NCI-H748 treated with DMSO at 0.1 percent for 48 hours (cell line): ENCODE results near the gene CPLX4.
"Not testable (repeated sequence)": the region's sequence is repeated elsewhere in the genome, so short reads cannot be mapped to it uniquely, and the experiment has no call there.

ENCODE experiments used
- DNase-seq: peaks from one replicate; lab custom pipeline; 2025; lab: John Stamatoyannopoulos, UW

Gene CPLX4

GRCh38 chr18:59269563-59270119, 48.8 kb downstream of the CPLX4 start:
- DNase-seq, result no peak

GRCh38 chr18:59268721-59269562, 49.5 kb downstream of the CPLX4 start:
- DNase-seq, result peak; percentile 72

GRCh38 chr18:59268127-59268720, 50.2 kb downstream of the CPLX4 start:
- DNase-seq, result no peak

- no peak for DNase-seq
These were observed 50.8 kb downstream of the CPLX4 start for GRCh38 chr18:59267503-59268126.

- no peak for DNase-seq
These were observed 51.5 kb downstream of the CPLX4 start for GRCh38 chr18:59266886-59267502.

- no peak for DNase-seq
These were observed 52.0 kb downstream of the CPLX4 start for GRCh38 chr18:59266459-59266858.

GRCh38 chr18:59265974-59266369, 52.5 kb downstream of the CPLX4 start:
- DNase-seq, result no peak

- DNase-seq, result peak; percentile 12
These were observed 53.0 kb downstream of the CPLX4 start for GRCh38 chr18:59265246-59265973.

GRCh38 chr18:59264651-59265245, 53.7 kb downstream of the CPLX4 start:
- no peak for DNase-seq

GRCh38 chr18:59264121-59264571, 54.3 kb downstream of the CPLX4 start:
- no peak for DNase-seq

- DNase-seq, result no peak
These were observed 54.8 kb downstream of the CPLX4 start for GRCh38 chr18:59263661-59264060.

GRCh38 chr18:59262243-59262642, 56.2 kb downstream of the CPLX4 start:
- DNase-seq, result not testable (repeated sequence)

GRCh38 chr18:59261842-59262241, 56.6 kb downstream of the CPLX4 start:
- DNase-seq, result not testable (repeated sequence)

GRCh38 chr18:59255491-59255890, 63.0 kb downstream of the CPLX4 start:
- not testable (repeated sequence) for DNase-seq

GRCh38 chr18:59249199-59249774, 69.2 kb downstream of the CPLX4 start:
- DNase-seq, result peak; percentile 79

- no peak for DNase-seq
These were observed 71.7 kb downstream of the CPLX4 start for GRCh38 chr18:59246796-59247195.
